Stimulated activated CD4-positive, alpha-beta T cell treated with anti-CD3 and anti-CD28 coated beads, Interleukin-12 subunit alpha, Interleukin-12 subunit beta, amount 100 ng/mL, for 4 hours (primary cell): ENCODE results near the gene TAF1A.
"Not testable (repeated sequence)": the region's sequence is repeated elsewhere in the genome, so short reads cannot be mapped to it uniquely, and the experiment has no call there.

Source experiments
- DNase-seq: peaks from one replicate; pipeline ENCODE4 v3.0.0-alpha.2; 2020

The TAF1A gene

DNA sequence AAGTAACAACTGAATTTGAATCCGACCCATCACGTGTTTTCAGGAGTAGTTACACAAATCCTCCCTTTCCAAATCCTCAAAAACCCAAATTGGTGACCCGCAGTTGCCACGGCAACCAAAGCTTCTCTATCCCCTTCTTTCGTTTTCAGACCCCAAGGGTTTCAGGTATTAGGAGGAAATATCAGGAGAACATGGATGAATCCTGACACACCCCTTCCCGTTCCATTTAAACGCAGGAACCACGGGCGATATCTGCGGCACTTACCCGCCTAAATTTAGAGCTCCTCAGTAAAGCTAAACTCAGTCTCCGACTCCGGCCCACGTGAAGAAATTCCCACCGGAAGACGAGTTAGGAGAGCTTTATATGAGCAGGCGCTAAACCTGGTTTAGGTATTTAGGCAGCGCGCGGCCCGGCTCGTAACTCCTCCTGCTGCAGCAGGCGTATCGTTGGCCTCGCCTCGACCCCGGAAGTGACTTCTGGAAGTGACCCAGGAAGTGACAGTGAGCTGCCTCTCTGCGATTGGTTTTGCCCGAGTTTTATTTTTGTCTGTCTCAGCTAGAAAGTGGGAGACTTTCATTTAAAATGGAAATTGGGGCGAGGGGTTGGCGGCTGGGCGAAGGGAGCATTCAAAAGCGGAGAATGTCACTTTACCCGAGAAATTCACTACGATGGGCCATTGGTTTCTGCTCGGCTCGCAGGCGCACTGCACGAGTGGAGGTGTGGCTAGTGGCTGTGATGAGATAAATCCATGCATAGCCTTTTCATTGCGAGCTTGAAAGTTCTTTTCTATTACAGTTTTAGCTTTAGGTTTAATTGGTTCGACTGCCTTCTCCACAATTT lies at the start of gene TAF1A:
TAF1A (minus strand) TSS at position 472 of the 841 bp plus-strand sequence.
- DNase-seq = peak; percentile 78

DNA sequence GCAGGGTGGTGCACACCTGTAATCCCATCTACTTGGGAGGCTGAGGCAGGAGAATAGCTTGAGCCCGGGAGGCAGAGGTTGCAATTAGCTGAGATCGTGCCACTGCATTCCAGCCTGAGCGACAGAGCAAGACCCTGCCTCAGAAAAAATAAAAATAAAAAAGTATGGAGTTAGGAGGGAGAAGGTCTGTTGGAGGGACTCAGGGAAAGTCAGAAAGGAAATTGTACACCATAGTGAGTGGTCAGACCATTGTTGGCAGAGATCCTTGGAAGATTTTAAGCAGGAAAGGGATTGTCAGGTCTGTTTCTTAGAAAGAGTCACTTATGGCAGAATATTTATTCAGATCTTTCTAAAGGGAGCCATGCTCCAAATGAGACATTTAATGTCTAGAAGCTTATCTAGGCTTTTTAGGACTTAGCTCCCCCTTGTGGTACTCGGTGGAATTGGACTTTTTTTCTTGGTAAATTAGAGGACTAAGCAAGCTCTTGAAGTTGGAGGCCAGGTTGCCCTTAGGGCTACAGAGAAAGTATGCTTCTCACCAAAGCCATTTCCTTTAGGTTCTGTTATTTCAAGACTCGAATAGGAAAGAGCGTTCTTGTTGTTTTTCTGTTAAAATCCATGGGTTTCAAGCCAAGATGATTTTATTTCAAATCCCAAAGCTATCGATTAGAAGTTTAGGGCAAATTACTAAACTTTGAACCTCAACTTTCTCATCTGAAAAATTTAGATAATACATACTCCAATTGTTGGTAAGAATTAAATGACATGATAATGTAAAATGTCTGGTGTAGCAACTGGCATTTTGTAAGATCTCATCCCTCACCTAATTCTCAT lies 44.7 kb upstream of the TAF1A start:
- DNase-seq = peak; percentile 34

DNA sequence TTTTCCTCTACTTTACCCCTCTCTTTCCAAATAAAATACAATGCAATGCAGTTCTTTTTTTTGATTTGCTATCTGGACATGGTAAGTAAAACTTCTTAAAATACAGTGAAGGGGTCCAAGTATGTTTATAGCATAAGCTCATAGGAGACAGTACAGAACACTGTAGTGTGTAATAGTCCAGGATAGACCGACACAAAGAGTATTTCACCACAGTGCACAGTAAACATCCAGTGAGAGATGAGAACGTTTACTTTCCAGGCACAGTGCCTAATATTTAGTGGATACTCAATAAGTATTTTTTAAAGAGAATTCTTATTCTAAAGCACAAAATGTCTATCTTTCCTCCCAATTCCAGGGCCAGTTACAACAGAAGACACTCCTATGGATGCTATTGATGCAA lies 43.0 kb upstream of the TAF1A start:
- DNase-seq = no peak

DNA sequence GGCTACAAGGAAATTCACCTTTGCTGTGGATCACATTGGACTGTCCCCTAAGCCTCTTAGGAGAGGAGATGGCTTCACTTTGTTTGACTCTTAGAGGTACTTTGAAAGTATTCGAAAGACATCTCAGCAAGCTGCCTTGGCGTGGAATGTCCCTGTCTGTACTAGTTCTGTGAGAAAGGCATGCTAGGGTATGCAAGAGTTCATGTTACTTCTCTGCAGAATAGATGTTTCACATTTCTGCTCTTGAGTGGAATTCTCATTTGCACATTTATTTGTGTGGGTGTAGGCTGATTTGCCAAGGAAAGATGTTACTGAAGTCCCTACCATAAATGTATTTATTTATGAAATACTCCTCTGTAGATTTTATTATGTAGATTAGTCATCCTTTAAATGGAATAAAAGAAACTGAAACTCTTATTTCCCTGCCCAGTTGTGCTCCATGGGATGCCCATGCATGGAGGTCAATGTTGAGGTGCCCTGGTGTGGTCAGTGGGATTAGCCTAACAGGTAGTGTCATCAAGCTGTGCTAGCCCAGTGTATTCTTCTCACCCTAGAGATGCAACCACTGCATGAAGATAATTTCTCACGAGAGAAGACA lies 42.0 kb upstream of the TAF1A start:
- no peak for DNase-seq

DNA sequence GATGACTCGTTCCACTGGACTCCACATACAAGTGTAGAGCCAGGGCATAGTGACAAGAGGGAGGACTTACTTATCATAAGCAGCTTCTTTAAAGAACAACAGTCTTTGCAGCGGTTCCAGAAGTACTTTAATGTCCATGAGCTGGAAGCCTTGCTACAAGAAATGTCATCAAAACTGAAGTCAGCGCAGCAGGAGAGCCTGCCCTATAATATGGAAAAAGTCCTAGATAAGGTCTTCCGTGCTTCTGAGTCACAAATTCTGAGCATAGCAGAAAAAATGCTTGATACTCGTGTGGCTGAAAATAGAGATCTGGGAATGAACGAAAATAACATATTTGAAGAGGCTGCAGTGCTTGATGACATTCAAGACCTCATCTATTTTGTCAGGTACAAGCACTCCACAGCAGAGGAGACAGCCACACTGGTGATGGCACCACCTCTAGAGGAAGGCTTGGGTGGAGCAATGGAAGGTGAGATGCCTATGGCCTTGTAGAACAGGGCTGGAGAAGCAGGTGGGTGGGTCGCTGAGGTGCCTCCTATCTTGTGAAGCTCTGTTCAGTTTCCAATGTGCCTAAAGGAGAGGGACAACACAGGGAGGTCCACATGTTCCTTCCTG lies 40.3 kb upstream of the TAF1A start:
- no peak for DNase-seq

DNA sequence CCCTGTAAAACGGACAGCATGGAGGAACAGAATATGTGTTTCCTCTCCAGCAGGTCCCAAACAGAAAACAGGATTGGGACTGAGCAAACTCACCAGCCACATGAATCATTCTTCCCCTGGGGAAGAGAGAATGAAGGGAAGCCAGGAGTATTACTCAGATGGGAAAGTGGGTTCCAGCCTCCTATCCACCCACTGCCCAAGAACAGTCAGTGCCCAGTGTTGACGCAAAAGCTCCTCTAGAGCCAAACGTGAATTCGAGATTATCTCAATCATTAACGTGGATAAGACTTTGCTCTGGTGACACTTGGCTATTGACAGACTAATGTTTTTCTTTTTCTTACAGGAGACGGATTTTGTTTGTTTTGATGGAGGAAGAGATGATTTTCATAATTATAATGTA lies 37.5 kb upstream of the TAF1A start:
- no peak for DNase-seq

DNA sequence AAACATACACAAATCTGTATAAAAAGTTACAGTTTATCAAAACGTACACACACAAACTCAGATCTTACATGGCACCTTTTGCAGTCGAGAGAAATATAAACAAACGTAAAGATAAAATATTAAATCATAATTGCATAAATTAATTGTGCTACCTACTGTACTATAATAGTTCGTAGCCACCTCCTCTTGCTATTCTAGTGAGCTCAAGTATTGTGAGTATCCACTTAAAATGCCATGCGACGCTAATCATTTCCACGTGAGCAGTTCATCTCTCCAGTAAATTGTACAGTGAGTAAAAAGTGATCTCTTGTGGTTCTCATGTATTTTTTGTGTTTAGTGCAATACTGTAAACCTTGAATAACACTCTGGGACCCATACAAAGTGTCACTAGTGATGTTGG lies 34.5 kb upstream of the TAF1A start:
- no peak for DNase-seq

DNA sequence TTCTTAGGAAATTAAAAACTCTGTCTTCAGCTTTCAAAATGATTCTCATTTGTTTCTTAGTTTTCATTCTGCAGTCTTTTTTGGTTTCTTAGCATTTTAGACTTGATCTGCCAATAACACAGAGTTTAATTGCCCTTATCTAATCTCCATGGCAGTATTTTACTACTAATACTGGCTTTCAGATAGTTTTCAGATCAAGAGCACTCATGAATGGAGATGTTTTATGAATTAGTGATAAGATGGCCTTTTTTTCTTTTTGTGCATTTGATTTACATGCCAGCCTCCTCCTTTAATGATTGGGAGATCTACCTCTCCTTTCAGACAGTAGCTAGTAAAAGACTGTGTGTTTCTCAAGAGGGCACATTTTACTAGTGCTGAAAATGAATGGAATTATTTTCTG lies 33.7 kb upstream of the TAF1A start:
- no peak for DNase-seq

DNA sequence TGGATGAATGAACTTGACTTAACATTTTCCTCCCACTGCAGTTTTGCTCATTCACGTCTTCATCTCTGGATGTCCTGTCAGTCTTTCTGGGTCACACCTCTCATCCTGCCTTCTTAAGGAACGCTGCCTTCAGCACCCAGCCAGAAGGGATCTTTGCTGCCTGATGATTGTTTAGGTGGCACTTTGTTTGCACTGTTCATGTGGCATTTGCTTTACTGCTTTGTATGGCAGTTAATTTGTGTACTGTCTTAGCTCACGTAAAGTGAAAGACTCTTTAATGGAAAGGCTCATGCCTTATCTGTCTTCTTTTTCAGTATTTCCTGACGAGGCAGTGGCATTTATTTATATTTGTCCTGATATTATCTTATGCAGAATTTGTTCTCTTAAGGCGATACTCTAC lies 33.0 kb upstream of the TAF1A start:
- DNase-seq = no peak

DNA sequence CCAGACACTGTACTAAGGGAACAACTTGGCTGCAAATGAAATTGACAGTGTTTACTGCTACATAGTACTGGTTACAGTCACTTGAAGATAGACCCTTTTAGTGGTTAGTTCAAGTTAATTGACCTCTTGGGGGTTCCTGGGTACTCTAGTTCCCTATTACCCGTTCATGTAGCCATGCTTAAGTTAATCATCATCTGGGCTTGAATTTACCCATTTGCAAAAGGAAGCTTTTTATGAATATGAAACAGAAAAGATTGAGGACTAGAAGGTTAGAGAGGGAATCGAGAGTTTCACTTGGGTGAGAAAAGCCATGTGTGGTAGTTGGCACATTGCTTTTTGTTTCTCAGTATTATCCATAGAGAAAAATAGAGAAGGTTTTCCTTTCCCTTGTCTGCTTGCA lies 30.8 kb upstream of the TAF1A start:
- no peak for DNase-seq

DNA sequence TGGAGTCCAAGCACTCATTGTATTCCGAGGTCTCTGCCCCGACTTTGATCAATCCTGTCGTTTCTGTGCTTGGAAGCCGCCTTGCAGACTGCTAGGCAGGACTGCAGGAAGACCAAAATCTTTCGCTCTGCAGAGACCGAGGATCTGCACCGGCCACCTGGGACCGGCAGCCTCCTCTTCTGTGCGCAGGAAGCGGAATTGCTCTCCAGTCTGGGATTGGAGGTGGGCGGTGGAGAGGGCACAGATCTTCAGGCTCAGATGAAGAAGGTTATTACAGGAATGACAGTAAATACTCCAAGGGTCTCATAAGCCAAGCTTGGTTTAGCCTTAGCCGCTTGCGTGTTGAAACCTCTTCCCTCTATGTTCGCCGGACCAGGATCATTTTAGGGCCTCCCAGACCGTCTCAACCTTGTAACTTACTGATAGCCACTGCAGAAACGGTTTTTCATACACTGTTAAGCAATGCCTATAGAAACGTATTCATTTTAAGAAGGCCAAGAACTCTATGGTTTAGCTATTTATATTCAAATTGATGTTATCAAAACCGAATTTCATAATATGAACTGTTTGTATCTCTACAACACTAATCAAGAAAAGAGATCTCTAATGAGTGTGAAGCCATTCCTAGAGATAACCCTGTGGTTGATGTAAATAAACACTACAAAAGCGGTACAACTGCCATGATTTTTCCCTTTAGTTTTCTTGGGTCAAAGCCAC lies 29.3 kb upstream of the TAF1A start:
- DNase-seq = no peak

DNA sequence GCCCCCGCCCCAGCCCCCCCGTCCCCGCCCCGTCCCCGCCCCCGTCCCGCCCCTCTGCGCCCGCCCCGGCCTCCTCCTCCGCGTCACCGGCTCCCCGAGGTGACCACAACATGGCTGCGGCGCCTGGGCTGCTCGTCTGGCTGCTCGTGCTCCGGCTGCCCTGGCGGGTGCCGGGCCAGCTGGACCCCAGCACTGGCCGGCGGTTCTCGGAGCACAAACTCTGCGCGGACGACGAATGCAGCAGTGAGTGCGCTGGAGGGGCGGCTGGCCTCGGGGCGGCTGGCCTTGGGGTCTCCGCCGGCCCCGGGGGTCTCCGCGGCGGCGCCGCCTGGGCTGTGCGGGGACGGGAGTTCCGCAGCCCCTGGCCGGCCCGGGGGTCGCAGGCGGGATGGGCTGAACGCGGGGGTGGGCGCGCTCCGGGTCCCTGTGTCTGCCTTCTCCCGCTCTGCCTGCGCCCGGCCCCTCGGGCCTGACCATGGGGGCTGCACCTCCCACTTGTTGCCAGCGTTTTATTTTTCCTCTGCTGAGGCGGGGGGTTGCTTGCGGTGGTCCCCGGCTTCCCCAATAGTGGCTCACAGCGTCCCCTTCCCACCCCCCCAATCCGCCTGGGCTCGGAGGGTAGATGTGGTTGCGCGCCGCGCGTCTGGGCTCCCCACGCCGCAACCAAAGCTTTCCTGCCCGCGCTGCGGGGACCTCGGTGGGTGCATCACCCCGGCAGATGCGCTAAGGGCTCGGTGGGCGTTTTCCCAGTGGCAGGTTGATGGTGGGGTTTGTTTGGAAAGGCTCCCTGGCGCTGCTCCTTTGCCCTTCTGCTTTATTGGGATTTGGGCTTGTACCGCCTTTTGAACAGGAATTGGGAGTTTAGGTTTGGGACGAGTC lies 28.5 kb upstream of the TAF1A start, which contains the start of gene MIA3:
MIA3 (plus strand) TSS at position 97 of the 879 bp plus-strand sequence; CDS start at position 111, 14 bp downstream.
- peak; percentile 38 for DNase-seq

DNA sequence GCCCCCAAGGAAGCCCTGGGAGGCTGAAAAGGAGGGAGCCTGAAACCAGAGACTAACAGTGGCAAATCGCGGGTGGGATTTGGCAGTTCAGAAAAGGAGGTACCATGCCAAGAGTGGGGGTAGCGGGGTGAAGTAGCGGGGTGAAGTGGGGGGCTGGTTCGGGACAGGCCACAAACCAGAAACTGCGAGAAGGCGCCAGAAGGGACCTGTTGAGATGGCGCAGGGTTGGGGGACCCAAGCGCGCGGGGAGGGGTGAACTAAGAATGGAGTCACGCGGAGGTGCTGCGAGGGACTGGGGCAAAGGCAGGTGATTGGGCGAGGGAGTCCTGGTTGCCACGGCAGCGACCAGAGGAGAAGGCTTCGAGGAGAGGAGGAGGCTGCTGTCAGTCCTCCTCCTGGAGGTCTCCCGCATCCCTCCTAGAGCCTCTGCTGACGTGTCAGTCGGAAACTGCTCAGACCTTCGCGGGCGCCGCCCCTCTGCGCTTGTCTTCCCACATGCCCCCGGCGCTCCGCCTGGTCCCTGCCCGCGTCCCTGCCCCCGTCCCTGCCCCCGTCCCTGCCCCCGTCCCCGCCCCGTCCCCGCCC lies 27.7 kb upstream of the TAF1A start:
- DNase-seq = peak; percentile 89

DNA sequence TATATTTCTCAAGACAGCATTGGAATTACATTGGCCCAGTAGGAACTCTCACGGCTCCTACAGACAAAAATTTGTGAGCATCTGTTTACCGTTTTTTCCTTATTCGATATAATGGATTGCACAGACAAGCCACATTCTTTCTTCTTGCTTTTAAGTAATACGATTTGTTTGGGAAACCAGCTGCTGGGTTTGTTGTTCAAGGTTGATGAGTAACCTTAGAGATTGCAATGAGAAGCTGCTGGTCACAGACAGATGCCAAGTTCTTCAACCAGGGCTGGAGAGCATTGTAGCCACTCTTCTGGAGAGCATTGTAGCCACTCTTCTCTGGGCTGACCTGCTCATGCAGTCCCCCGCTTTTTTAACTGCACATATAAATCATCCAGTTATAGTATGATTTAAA lies 26.8 kb upstream of the TAF1A start:
- DNase-seq = no peak

DNA sequence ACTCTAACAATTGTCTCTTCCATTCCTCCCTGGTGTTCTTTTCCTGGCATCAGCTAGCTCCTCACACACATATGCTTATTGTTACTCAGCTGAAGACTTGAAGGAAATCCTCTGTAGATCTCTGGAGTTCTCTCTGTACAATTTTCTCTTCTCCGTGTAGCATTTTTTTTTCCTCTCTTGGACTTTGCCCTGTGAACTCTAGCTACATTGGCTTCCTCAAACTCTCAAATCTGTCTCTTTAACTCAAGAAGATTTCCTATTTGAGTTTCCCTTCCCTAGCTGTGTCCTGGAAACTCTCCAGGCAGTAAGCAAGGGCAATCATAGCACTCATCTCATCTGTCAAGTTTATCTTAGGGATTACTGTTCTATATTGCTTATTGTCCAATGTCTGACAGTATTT lies 23.9 kb upstream of the TAF1A start:
- no peak for DNase-seq

DNA sequence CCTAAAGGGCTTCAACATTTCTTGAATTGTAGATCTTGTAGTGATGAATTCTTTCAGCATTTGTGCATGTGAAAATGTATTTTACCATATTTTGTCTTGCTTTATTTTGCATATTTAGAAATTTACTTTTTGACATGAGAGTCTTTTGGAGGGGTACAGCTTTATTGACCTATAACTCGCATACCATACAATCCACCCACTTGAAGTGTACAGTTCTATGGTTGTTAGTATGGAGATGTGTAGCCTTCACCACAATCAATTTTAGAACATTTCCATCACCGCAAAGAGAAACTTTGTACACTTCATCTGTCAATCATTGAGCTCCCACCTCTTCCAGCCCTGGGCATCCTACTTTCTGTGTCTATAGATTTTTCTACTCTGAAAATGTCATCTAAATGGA lies 21.0 kb upstream of the TAF1A start:
- no peak for DNase-seq

DNA sequence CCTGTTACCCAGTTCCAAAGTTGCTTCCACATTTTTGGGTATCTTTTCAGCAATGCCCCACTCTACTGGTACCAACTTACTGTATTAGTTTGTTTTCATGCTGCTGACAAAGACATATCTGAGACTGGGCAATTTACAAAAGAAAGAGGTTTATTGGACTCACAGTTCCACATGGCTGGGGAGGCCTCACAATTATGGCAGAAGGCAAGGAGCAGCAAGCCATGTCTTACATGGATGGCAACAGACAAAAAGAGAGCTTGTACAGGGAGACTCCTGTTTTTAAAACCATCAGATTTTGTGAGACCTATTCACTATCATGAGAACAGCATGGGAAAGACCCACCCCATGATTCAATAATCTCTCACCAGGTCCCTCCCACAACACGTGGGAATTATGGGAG lies 19.4 kb upstream of the TAF1A start:
- DNase-seq = not testable (repeated sequence)

DNA sequence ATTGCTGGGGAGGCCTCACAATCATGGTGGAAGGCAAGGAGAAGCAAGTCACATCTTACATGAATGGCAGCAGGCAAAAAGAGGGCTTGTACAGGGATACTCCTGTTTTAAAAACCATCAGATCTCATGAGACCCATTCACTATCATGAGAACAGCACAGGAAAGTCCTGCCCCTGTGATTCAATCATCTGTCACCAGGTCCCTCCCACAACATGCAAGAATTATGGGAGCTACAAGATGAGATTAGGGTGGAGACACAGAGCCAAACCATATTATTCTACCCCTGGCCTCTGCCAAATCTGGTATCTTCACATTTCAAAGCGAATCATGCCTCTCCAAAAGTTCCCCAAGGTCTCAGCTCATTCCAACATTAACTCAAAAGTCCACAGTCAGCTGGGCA lies 17.0 kb upstream of the TAF1A start:
- no peak for DNase-seq

DNA sequence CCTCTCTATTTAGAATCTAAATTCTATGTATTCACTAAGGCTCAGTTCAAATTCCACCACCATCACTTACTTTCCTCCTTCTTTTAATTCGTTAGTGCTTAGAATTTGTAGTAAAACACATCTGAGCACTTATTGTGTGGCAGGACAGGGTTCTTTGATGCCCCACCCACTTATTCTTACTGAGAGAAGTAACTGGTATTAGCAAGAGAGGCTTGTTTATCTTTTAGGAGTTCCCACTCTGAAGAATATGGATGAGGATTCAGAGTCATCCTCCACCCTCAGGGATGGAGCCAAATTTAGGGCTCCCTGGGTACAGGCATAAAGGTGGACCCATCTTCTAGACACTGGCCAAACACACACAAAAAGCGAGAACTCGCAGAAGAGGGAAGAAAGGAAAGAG lies 11.5 kb upstream of the TAF1A start:
- no peak for DNase-seq

DNA sequence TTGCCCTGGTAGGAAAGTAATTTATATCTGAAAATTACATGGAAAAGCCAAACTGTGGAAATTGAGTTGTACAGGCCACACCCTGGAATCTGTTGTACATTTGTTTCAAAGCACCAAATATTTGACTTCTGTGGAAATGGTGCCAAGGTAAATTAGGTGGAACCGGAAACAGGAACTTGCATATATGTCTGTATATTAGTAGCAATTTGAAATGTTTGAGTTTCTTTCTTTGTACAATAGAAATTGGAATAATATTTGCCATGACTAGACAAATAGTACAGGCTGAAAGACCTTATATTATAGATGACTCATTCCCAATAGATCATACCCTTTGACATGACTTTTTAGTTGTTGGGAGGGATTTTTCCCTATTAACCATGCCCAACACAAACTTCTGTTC lies 10.5 kb upstream of the TAF1A start:
- no peak for DNase-seq

DNA sequence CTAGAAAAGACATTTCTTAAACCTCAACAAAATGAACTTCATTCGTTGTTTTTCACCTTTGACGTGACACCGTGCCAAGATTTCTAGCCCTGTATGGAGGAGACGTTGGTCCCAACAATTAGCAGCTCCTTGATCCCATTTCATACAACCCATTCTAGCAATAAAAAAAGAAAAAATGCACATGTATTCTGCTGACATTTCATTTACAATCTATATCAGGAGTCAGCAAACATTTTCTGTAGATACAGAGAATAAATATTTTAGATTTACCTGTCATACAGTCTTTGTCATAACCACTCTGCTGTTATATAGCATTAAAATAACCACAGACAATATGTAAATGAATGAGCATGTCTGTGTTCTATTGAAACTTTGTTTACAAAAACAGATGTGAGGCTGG lies 7.0 kb upstream of the TAF1A start:
- no peak for DNase-seq
